ENCODE measurements around the gene GBA2.

The GBA2 gene

DNA sequence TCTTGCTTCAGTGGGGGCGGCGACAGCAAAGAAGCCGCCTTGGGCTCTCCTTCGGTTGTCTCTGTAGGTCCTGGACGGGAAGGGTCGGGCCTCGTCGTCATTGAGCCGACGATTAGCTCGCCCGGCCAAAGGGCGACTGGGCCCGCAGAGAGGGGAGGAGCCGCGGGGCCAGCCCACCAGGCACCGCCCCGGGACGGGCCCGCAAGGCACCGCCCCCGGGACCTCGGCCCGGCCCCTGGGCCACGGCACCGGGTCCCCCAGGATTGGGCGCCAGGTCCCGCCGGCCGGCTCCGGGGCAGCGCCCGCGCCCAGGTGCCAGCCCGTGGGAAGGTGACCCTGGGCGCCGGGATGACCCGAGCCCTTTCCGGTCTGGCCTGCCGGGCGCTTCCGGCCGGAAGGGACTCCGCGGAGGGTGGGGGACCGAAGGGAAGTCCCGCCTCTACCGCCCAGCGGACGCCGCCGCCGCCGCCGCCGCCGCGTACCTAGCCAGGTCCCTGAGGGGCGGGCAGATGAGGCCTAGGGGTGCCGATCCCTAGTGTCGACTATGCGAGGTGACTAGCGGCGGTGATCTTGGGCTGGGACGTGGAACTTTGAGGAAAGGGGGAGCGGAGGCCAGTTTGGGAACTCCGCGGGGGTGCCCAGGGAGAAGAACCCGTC is at the start of gene GBA2, which contains the start of gene RGP1:
GBA2 (minus strand) TSS at position 371 of the 657 bp plus-strand sequence. CDS start 524 bp downstream, outside the sequence.
RGP1 (plus strand) TSS at position 430 of the 657 bp plus-strand sequence. CDS start 469 bp downstream, outside the sequence.
- no peak for TF ChIP-seq FOXA1 (IDR thresholded peaks at IDR 0.05)
- TF ChIP-seq ARNT (IDR thresholded peaks at IDR 0.05): 0 out of 2 replicates have a peak, but pooled peaks have one; percentile 34
- TF ChIP-seq ELF4 (IDR thresholded peaks at IDR 0.05): no peak
- TF ChIP-seq SUZ12 (IDR thresholded peaks at IDR 0.05): no peak
- TF ChIP-seq NFRKB (IDR thresholded peaks at IDR 0.05): no peak
- TF ChIP-seq, protein P1, sequence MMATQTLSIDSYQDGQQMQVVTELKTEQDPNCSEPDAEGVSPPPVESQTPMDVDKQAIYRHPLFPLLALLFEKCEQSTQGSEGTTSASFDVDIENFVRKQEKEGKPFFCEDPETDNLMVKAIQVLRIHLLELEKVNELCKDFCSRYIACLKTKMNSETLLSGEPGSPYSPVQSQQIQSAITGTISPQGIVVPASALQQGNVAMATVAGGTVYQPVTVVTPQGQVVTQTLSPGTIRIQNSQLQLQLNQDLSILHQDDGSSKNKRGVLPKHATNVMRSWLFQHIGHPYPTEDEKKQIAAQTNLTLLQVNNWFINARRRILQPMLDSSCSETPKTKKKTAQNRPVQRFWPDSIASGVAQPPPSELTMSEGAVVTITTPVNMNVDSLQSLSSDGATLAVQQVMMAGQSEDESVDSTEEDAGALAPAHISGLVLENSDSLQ (IDR thresholded peaks at IDR 0.05): no peak
- CTCF ChIA-PET: interaction anchor here (0.8 to 1.2 kb wide), 3 partner anchors 13 to 145 kb away, joined by 3 to 4 read pairs (median 3); no protein-coding TSS in a partner anchor
- DNase-seq (ENCODE audit: extremely low spot score): peak; percentile 87
- POLR2A ChIA-PET: interaction anchor here (0.8 to 3.3 kb wide), 11 partner anchors 9 to 133 kb away, joined by 3 to 20 read pairs (median 4); partner anchors contain the start of genes ARHGEF39, CREB3, HINT2 and SPAG8

- ChIA-PET CTCF (no interaction called here), POLR2A (interaction anchor here (1.1 kb wide), 1 partner anchor 17 kb away, joined by 4 read pairs; the partner anchor contains the start of gene HINT2)
- TF ChIP-seq CTBP1 (IDR thresholded peaks at IDR 0.05; ENCODE audit: borderline replicate concordance) (no peak), L3MBTL2 (conservative IDR thresholded peaks at IDR 0.05) (no peak), TARDBP (IDR thresholded peaks at IDR 0.05) (no peak), LEF1 (IDR thresholded peaks at IDR 0.05; ENCODE audit: borderline replicate concordance) (no peak), FOXM1 (IDR thresholded peaks at IDR 0.05; ENCODE audit: borderline replicate concordance) (no peak)
- DNase-seq (ENCODE audit: extremely low spot score): no peak
Observed at GRCh38 chr9:35797311-35798109, 48.5 kb upstream of the GBA2 start.

DNA sequence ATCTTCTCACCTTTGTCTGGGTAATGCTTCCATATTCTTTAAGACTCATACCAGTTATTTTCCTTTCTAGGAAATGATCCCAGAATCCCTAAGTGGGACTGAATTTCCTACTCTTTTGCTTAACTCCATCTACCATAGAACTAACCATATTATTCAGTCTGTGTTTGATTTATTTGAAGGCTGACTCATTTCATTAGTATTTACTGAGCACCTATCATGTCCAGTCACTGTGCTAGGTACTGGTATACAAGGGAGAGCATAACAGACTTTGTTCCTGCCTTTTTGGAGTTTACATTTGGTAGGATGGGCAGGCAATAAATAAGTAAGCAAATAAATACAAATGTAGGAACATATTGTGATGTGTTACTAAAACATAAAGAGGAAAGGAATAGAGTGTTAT is 46.7 kb upstream of the GBA2 start:
- DNase-seq (ENCODE audit: extremely low spot score): no peak
- ChIA-PET CTCF (no interaction called here), POLR2A (no interaction called here)
- TF ChIP-seq SUZ12 (IDR thresholded peaks at IDR 0.05) (no peak), NFRKB (IDR thresholded peaks at IDR 0.05) (no peak), FOXK2 (IDR thresholded peaks at IDR 0.05) (no peak)

- POLR2A ChIA-PET: no interaction called here
- CTCF ChIA-PET: no interaction called here
Observed at GRCh38 chr9:35793461-35793860, 44.4 kb upstream of the GBA2 start.

DNA sequence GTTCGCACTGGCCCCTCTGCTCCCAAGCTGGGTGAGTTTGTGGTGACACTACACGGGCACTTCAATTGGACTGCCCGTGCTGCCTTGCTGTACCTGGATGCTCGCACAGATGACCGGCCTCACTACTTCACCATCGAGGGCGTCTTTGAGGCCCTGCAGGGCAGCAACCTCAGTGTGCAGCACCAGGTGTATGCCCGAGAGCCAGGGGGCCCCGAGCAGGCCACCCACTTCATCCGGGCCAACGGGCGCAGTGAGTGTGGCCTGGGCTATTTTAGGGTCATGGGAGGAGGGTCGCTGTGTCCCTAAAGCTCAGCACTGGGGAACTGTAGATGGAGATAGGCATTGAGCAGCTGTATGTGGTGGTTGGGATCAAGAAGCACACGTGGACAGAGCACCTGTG is 43.8 kb upstream of the GBA2 start:
- TF ChIP-seq NFRKB (IDR thresholded peaks at IDR 0.05) (no peak), SP1 (IDR thresholded peaks at IDR 0.05) (no peak), CTBP1 (IDR thresholded peaks at IDR 0.05; ENCODE audit: borderline replicate concordance) (no peak), SUZ12 (IDR thresholded peaks at IDR 0.05) (no peak)
- TF ChIP-seq, protein P1 (IDR thresholded peaks at IDR 0.05): no peak
- no peak for DNase-seq (ENCODE audit: extremely low spot score)
- CTCF ChIA-PET: interaction anchor here (0.5 kb wide), 1 partner anchor 230 kb away, joined by 3 read pairs; no protein-coding TSS in a partner anchor
- POLR2A ChIA-PET: no interaction called here

More at GRCh38 chr9:35793461-35793860, 44.4 kb upstream of the GBA2 start:
- TF ChIP-seq ELF4 (IDR thresholded peaks at IDR 0.05) (no peak), NFRKB (IDR thresholded peaks at IDR 0.05) (no peak), FOXM1 (IDR thresholded peaks at IDR 0.05; ENCODE audit: borderline replicate concordance) (no peak), L3MBTL2 (conservative IDR thresholded peaks at IDR 0.05) (no peak), FOXK2 (IDR thresholded peaks at IDR 0.05) (no peak), TARDBP (IDR thresholded peaks at IDR 0.05) (no peak), BHLHE40 (IDR thresholded peaks at IDR 0.05; ENCODE audit: borderline replicate concordance) (no peak), ARNT (IDR thresholded peaks at IDR 0.05) (no peak), ZNF384 (IDR thresholded peaks at IDR 0.05) (no peak)
- DNase-seq (ENCODE audit: extremely low spot score): no peak

DNA sequence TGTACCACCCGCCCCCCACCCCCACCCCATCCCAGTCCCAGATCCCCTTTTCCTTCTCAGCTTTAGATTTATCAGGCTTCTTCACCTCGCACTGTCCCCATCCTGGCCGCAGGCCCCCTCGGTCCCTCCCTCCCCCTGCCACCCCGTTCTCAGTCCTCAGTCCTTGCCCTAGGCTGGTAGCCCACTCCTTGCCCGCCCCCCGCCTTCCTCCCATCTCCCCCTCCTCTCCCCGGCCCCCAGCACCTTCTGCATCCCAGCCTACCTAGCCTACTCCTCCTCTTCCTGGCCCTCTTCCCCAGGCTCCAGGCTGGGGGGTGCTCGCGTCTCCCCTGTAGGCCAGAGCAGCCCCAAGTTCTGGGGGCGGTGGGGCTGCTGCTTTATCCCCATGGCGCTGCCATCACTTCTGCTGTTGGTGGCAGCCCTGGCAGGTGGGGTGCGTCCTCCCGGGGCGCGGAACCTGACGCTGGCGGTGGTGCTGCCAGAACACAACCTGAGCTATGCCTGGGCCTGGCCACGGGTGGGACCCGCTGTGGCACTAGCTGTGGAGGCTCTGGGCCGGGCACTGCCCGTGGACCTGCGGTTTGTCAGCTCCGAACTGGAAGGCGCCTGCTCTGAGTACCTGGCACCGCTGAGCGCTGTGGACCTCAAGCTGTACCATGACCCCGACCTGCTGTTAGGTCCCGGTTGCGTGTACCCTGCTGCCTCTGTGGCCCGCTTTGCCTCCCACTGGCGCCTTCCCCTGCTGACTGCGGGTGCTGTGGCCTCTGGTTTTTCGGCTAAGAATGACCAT is 43.2 kb upstream of the GBA2 start:
- POLR2A ChIA-PET: no interaction called here

DNA sequence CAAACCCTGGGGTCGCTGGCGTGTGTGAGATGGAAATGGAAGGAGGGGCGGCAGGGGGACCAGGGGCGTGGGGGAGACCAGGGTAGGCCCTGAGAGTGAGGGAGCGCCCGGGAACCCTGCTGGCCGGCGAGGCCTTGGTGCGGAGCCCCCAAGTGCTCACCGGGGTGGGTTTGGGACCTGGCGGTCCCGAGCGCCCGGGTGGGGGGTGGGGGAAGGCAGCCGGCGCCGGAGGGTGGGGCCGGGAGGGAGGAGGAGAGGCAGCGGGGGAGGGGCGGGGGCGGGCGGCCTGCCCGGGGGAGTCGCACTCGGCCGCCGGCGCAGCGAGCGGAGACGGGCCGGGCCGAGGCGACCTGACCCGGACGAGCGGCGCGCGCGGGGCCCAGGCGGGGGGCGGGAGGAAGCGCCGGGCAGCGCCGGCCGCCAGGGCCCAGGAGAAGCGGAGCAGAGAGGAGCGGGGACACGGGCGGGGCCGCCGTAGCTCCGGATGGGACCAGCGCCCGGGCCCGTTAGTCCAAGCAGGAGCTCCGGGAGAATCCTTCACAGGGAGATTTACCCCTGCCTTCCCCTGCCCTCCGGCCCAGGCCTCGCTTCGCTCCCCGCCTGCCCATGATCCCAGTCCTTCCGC is 42.4 kb upstream of the GBA2 start, which contains the start of gene NPR2:
NPR2 (plus strand) TSS at position 295 of the 625 bp plus-strand sequence. CDS start 818 bp downstream, outside the sequence.
- TF ChIP-seq L3MBTL2 (conservative IDR thresholded peaks at IDR 0.05): no peak
- no peak for TF ChIP-seq NFRKB (IDR thresholded peaks at IDR 0.05)
- TF ChIP-seq TARDBP (IDR thresholded peaks at IDR 0.05): no peak
- no peak for TF ChIP-seq FOXA1 (IDR thresholded peaks at IDR 0.05)
- TF ChIP-seq SUZ12 (IDR thresholded peaks at IDR 0.05): no peak
- TF ChIP-seq CTBP1 (IDR thresholded peaks at IDR 0.05; ENCODE audit: borderline replicate concordance): no peak
- TF ChIP-seq HDGF (IDR thresholded peaks at IDR 0.05; ENCODE audit: borderline replicate concordance): no peak
- no peak for TF ChIP-seq ARNT (IDR thresholded peaks at IDR 0.05)
- TF ChIP-seq BHLHE40 (IDR thresholded peaks at IDR 0.05; ENCODE audit: borderline replicate concordance): no peak
- TF ChIP-seq FOXM1 (IDR thresholded peaks at IDR 0.05; ENCODE audit: borderline replicate concordance): no peak
- TF ChIP-seq LEF1 (IDR thresholded peaks at IDR 0.05; ENCODE audit: borderline replicate concordance): no peak
- TF ChIP-seq FOXK2 (IDR thresholded peaks at IDR 0.05): no peak
- no peak for TF ChIP-seq ELF4 (IDR thresholded peaks at IDR 0.05)
- TF ChIP-seq, protein P1 (IDR thresholded peaks at IDR 0.05): no peak
- TF ChIP-seq SP1 (IDR thresholded peaks at IDR 0.05): no peak
- ChIA-PET CTCF (no interaction called here), POLR2A (no interaction called here)
- DNase-seq (ENCODE audit: extremely low spot score): no peak

More for the DNA sequence above, 43.2 kb upstream of the GBA2 start:
- DNase-seq (ENCODE audit: extremely low spot score): no peak
- TF ChIP-seq ARNT (IDR thresholded peaks at IDR 0.05) (no peak), SUZ12 (IDR thresholded peaks at IDR 0.05) (no peak), NFRKB (IDR thresholded peaks at IDR 0.05) (no peak), L3MBTL2 (conservative IDR thresholded peaks at IDR 0.05) (no peak)
- CTCF ChIA-PET: interaction anchor here (0.5 kb wide), 1 partner anchor 230 kb away, joined by 3 read pairs; no protein-coding TSS in a partner anchor
